ENCODE results near the gene CCL26. TPM values are rescaled to one million over a fixed set of nuclear protein-coding genes. Genes with fewer than 3 reads are reported as not detected.
A peak's percentile ranks its signal among the peaks of the same experiment; 100 is the strongest.

CCL26 gene
- total and polyA plus RNA-seq, 2 of the 13 experiments (the other 11 are each of a cell fraction or from before 2014, with no cell fraction given), result 0.16 TPM; not detected in 1

DNA sequence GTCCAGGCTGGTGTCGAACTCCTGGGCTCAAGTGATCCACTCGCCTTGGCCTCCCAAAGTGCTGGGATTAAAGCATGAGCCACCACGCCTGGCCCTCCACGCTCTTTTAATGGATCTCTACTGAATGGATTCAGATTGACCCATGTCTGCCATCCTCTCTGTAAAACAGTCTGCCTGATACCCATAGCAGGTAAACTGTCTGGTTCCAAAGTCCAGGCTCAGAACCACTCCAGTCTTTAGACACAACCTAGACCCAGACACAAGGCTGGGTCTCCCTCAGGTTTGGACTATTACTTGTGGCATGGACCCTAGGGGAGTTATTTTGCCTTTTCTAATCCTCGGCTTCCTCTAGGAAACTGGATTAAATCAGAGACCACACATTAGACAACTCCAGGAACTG lies 52.4 kb downstream of the CCL26 start:
- Histone ChIP-seq H2AFZ (ENCODE audit: low read length) (no peak overlapping the region), H3K4me2 (ENCODE audit: low read depth, low read length) (peak overlapping the region; percentile 29; the same call in 1 of the 2 replicates), H3K9me3 (ENCODE audit: low read length) (no peaks in the 10 kb centered on the region), H3K36me3 (replicated peaks in 1 of 2; ENCODE audit: control insufficient read depth in 1 of 2, insufficient read depth in 2 of 2, low read length in 2 of 2) (no peaks in the 10 kb centered on the region), H3K27me3 (ENCODE audit: control insufficient read depth in 1 of 2, insufficient read depth in 2 of 2, low read length in 2 of 2) (no peaks in the 10 kb centered on the region), H3K4me1 (ENCODE audit: insufficient read depth, low read length) (peaks cover 32% of the 10 kb centered on the region), H3K4me3 (replicated peaks in 1 of 3; ENCODE audit: insufficient read depth in 1 of 3, low read depth in 2 of 3, low read length in 3 of 3) (no peak overlapping the region), H4K20me1 (ENCODE audit: insufficient read depth, low read length) (no peaks in the 10 kb centered on the region; the same call in 1 of the 2 replicates), H3K9ac (ENCODE audit: insufficient read depth, low read depth, low read length) (no peak overlapping the region), H3K27ac (ENCODE audit: extremely low read length, insufficient read depth, low read length) (no peak overlapping the region), H3K79me2 (ENCODE audit: insufficient read depth, low read length) (no peaks in the 10 kb centered on the region)
- ChIA-PET POLR2A (no interaction called here), CTCF (ENCODE audit: low intra/inter-chr PET ratio, low total read pairs) (no interaction called here)
- TF ChIP-seq PCBP1 (IDR thresholded peaks at IDR 0.05; ENCODE audit: borderline replicate concordance, low read depth, low read length) (no peak), JUN (CRISPR knock-in tag; IDR thresholded peaks at IDR 0.05) (no peak), ZNF383 (CRISPR knock-in tag; IDR thresholded peaks at IDR 0.05; ENCODE audit: borderline replicate concordance) (no peak), SAP130 (CRISPR knock-in tag; IDR thresholded peaks at IDR 0.05; ENCODE audit: low read depth) (0 out of 2 replicates have a peak, but pooled peaks have one; percentile 16), HMGA1 (CRISPR knock-in tag; conservative IDR thresholded peaks at IDR 0.05) (no peak), TEAD3 (CRISPR knock-in tag; optimal IDR thresholded peaks at IDR 0.05; ENCODE audit: borderline replicate concordance) (peak; percentile 8), HNF4A (CRISPR knock-in tag; IDR thresholded peaks at IDR 0.05) (peak; percentile 79), ARNT (IDR thresholded peaks at IDR 0.05) (no peak), HNF4G (IDR thresholded peaks at IDR 0.05; ENCODE audit: borderline replicate concordance, low read depth, low read length) (no peak), HNF4G (CRISPR knock-in tag; IDR thresholded peaks at IDR 0.05; ENCODE audit: borderline replicate concordance, low read depth) (peak; percentile 25; the same call in 1 of the 2 replicates), CCAR2 (optimal IDR thresholded peaks at IDR 0.05; ENCODE audit: low read depth, low read length) (no peak), BORCS8-MEF2B (CRISPR knock-in tag; IDR thresholded peaks at IDR 0.05) (no peak), ZNF577 (CRISPR knock-in tag; IDR thresholded peaks at IDR 0.05; ENCODE audit: borderline replicate concordance, low read depth) (no peak), ZNF629 (CRISPR knock-in tag; conservative IDR thresholded peaks at IDR 0.05) (peak; percentile 60; the same call in 1 of the 2 replicates), KDM1A (CRISPR knock-in tag; IDR thresholded peaks at IDR 0.05) (no peak), ZNF644 (CRISPR knock-in tag; IDR thresholded peaks at IDR 0.05; ENCODE audit: low read depth) (peak; percentile 66)
- TF ChIP-seq, protein P1, sequence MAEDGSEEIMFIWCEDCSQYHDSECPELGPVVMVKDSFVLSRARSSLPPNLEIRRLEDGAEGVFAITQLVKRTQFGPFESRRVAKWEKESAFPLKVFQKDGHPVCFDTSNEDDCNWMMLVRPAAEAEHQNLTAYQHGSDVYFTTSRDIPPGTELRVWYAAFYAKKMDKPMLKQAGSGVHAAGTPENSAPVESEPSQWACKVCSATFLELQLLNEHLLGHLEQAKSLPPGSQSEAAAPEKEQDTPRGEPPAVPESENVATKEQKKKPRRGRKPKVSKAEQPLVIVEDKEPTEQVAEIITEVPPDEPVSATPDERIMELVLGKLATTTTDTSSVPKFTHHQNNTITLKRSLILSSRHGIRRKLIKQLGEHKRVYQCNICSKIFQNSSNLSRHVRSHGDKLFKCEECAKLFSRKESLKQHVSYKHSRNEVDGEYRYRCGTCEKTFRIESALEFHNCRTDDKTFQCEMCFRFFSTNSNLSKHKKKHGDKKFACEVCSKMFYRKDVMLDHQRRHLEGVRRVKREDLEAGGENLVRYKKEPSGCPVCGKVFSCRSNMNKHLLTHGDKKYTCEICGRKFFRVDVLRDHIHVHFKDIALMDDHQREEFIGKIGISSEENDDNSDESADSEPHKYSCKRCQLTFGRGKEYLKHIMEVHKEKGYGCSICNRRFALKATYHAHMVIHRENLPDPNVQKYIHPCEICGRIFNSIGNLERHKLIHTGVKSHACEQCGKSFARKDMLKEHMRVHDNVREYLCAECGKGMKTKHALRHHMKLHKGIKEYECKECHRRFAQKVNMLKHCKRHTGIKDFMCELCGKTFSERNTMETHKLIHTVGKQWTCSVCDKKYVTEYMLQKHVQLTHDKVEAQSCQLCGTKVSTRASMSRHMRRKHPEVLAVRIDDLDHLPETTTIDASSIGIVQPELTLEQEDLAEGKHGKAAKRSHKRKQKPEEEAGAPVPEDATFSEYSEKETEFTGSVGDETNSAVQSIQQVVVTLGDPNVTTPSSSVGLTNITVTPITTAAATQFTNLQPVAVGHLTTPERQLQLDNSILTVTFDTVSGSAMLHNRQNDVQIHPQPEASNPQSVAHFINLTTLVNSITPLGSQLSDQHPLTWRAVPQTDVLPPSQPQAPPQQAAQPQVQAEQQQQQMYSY (CRISPR knock-in tag; IDR thresholded peaks at IDR 0.05), result peak; percentile 54; the same call in 1 of the 2 replicates
- TF ChIP-seq, protein P2, sequence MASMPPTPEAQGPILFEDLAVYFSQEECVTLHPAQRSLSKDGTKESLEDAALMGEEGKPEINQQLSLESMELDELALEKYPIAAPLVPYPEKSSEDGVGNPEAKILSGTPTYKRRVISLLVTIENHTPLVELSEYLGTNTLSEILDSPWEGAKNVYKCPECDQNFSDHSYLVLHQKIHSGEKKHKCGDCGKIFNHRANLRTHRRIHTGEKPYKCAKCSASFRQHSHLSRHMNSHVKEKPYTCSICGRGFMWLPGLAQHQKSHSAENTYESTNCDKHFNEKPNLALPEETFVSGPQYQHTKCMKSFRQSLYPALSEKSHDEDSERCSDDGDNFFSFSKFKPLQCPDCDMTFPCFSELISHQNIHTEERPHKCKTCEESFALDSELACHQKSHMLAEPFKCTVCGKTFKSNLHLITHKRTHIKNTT (CRISPR knock-in tag; IDR thresholded peaks at IDR 0.05), result no peak
- no TSS peak for BruUV-seq (replicated peaks)
- in situ Hi-C loops (cut with HindIII; ENCODE audit: extremely low pct_ligation_motif_present, low pct_unique_long_range_greater_than_20kb), result no loop called here
- peak; percentile 74 for ATAC-seq
- FAIRE-seq, result no peak
- intact Hi-C loops (cut with micrococcal nuclease; ENCODE audit: unreplicated experiment), result no loop called here
- WGBS (ENCODE audit: low lambda C conversion rate), result 59% methylated on average over 5 of the region's 5 CpGs
- DNase-seq (ENCODE audit: low spot score), result peak; percentile 41

All from HepG2 (cell line).